ENCODE results near the gene ASB2.

ASB2 gene

GRCh38 chr14:93909429-93910128 is 66.8 kb downstream of the ASB2 start:
- peak in 11 of 56 donors; percentile 3 to 44 (median 17) for DNase-seq

GRCh38 chr14:93906341-93907329 is 69.7 kb downstream of the ASB2 start:
- peak in 10 of 56 donors; percentile 13 to 37 (median 28) for DNase-seq

- DNase-seq = no peak
These were observed 70.7 kb downstream of the ASB2 start for GRCh38 chr14:93905623-93906022.

GRCh38 chr14:93903342-93904184 is 72.8 kb downstream of the ASB2 start:
- peak in 2 of 56 donors; percentile 7 to 11 for DNase-seq

GRCh38 chr14:93902619-93903307 is 73.6 kb downstream of the ASB2 start:
- DNase-seq = no peak

GRCh38 chr14:93901813-93902212 is 74.6 kb downstream of the ASB2 start:
- DNase-seq = no peak

- no peak for DNase-seq
These were observed 77.6 kb downstream of the ASB2 start for GRCh38 chr14:93898731-93899130.

GRCh38 chr14:93898081-93898611 is 78.2 kb downstream of the ASB2 start:
- no peak for DNase-seq

- DNase-seq = no peak
These were observed 78.9 kb downstream of the ASB2 start for GRCh38 chr14:93897476-93897845.

GRCh38 chr14:93895023-93895604 is 81.3 kb downstream of the ASB2 start:
- DNase-seq = no peak

- DNase-seq = no peak
These were observed 82.6 kb downstream of the ASB2 start for GRCh38 chr14:93893661-93894261.

GRCh38 chr14:93892923-93893558 is 83.3 kb downstream of the ASB2 start:
- DNase-seq = peak in 48 of 56 donors; percentile 5 to 81 (median 32)

GRCh38 chr14:93892505-93892839 is 83.9 kb downstream of the ASB2 start:
- DNase-seq = no peak

- DNase-seq = no peak
These were observed 84.4 kb downstream of the ASB2 start for GRCh38 chr14:93891756-93892504.

GRCh38 chr14:93889739-93890483 is 86.5 kb downstream of the ASB2 start:
- DNase-seq = no peak

- no peak for DNase-seq
These were observed 87.4 kb downstream of the ASB2 start for GRCh38 chr14:93888995-93889394.

GRCh38 chr14:93884950-93885349 is 91.4 kb downstream of the ASB2 start:
- DNase-seq = no peak

Data from amygdala (tissue), 56 donors.